Measurements from ENCODE around the gene TUT1.

The TUT1 gene

DNA sequence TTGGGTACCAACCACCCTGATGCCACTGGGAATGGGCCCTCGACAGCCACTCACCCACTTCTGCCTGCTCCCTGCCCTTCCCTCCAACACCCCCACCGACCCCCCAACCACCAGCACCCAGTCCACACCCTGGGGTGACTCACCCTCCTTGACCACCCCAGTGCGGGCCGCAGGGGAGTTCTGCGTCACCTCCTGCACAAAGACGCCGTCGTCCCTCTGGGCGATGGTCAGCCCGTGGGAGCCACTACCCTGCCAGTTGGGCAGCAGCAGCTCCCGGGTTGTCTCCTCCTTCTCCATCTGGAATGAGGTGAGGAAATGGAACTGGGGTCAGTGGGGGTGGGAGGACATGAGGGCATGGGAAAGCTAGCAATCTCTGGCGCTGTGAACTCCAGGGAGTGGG lies 55.5 kb downstream of the TUT1 start:
- no peak for TF ChIP-seq ZFX (IDR thresholded peaks at IDR 0.05)
- TF ChIP-seq, protein P1, sequence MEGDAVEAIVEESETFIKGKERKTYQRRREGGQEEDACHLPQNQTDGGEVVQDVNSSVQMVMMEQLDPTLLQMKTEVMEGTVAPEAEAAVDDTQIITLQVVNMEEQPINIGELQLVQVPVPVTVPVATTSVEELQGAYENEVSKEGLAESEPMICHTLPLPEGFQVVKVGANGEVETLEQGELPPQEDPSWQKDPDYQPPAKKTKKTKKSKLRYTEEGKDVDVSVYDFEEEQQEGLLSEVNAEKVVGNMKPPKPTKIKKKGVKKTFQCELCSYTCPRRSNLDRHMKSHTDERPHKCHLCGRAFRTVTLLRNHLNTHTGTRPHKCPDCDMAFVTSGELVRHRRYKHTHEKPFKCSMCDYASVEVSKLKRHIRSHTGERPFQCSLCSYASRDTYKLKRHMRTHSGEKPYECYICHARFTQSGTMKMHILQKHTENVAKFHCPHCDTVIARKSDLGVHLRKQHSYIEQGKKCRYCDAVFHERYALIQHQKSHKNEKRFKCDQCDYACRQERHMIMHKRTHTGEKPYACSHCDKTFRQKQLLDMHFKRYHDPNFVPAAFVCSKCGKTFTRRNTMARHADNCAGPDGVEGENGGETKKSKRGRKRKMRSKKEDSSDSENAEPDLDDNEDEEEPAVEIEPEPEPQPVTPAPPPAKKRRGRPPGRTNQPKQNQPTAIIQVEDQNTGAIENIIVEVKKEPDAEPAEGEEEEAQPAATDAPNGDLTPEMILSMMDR (conservative IDR thresholded peaks at IDR 0.05): no peak
- H3K27ac ChIP-seq: no peak overlapping the region

DNA sequence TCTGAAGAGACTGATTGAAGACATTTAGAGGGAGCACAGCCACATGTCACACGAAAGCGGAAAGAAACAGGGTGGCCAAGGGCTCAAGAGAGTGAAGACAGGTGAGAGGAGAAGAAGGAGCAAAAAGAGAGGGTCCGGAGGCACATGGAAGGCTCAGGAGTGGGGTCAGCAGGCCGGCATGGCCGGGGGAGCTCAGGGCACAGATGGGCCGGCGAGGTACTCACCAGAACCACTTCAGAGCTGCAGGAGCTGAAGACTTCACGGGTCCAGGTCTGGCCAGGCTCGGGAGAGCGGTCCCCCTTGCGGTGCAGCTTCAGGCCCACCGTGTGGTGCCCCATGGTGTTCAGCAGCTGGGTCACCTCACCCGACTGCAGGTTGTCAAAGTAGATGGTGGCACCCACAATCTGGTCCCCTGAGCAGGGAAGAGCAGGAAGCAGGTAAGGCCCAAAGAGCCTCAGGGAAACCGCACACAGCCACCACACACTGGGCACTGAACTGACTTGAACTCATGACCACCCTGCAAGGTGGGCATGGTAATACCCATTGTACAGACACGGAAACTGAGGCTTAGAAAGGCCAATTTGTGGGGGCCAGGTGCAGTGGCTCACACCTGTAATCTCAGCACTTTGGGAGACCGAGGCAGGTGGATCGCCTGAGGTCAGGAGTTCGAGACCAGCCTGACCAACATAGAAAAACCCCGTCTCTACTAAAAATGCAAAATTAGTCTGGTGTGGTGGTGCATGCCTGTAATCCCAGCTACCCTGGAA lies 56.4 kb downstream of the TUT1 start:
- TF ChIP-seq, protein P1 (conservative IDR thresholded peaks at IDR 0.05): no peak
- no peak overlapping the region for H3K27ac ChIP-seq

DNA sequence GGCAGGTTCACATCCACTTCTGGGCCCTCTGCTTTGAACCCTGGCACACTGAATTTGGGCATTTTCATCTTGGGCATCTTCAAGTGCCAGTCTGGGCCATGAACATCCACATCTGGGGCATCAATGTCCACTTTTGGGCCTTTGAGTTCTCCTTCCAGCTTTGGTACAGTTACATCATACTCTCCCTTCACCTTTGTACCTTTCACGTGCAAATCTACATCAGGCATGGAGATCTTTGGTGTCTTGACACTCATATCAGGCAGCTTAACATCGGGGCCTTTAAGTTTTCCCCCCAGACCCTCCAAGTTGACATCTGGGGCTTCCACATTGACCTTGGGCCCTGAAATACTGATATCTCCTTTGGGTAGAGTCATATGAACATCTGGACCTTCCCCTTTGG lies 59.2 kb downstream of the TUT1 start:
- no peak for TF ChIP-seq ZFX (IDR thresholded peaks at IDR 0.05)
- TF ChIP-seq, protein P1 (conservative IDR thresholded peaks at IDR 0.05): no peak
- H3K27ac ChIP-seq: no peak overlapping the region
